IMR-90 (cell line): ENCODE data around the gene AKNA. TPM values are rescaled to one million over a fixed set of nuclear protein-coding genes. Genes with fewer than 3 reads are reported as not detected.

Experiments used
- ATAC-seq: fragments of 200-7000 bp; cut with Tn5 transposase; 2 replicates; pipeline ENCODE4 v1.9.1; 2020; ENCODE audit warnings: low read depth, mild to moderate bottlenecking, moderate library complexity
- BruUV-seq: library from RNA; stranded (reverse); fragments of 400-500 nt; replicated peaks from 2 replicates; lab custom pipeline; 2021; lab: Mats Ljungman, UMichigan
- CTCF ChIA-PET: fragments of 300-600 bp; formaldehyde crosslinking; extraction: SDS; loops from one replicate; lab custom pipeline; 2021; ENCODE audit warnings: antibody characterized with exemption; lab: Yijun Ruan, JAX
- POLR2A ChIA-PET: fragments of 300-600 bp; sonication (Branson Sonifier 250); formaldehyde crosslinking; loops from one replicate; lab custom pipeline; 2022; ENCODE audit warnings: antibody characterized with exemption; ENCODE audit not compliant: unreplicated experiment; lab: Charles Lee
- DNase-seq: peaks from one replicate; pipeline ENCODE4 v3.0.0; 2013
- H2AFZ ChIP-seq: replicated peaks from 2 replicates; pipeline ENCODE3; 2013; ENCODE audit warnings: low read length, mild to moderate bottlenecking; ENCODE audit not compliant: poor library complexity
- H2AK5ac ChIP-seq: 2 replicates; pipeline ENCODE4 v1.6.1; 2013; ENCODE audit warnings: low read depth, low read length, inconsistent platforms
- H2AK9ac ChIP-seq: replicated peaks from 2 replicates; pipeline ENCODE3; 2013; ENCODE audit warnings: mild to moderate bottlenecking, low read depth, low read length, moderate library complexity; ENCODE audit not compliant: poor library complexity
- H2BK120ac ChIP-seq: 2 replicates; pipeline ENCODE4 v1.6.1; 2013; ENCODE audit warnings: low read depth, low read length, inconsistent platforms
- H2BK15ac ChIP-seq: 3 replicates; pipeline ENCODE4 v1.6.1; 2013; ENCODE audit warnings: low read depth, low read length, inconsistent platforms
- H2BK20ac ChIP-seq: 2 replicates; pipeline ENCODE4 v1.6.1; 2013; ENCODE audit warnings: low read depth, mild to moderate bottlenecking, inconsistent platforms, low read length, moderate library complexity
- H2BK5ac ChIP-seq: 2 replicates; pipeline ENCODE4 v1.6.1; 2013; ENCODE audit warnings: mild to moderate bottlenecking, low read depth, low read length, inconsistent platforms; ENCODE audit not compliant: poor library complexity, severe bottlenecking
- H3K14ac ChIP-seq: replicated peaks from 2 replicates; pipeline ENCODE4 v1.6.1; 2013; ENCODE audit warnings: low read depth, low read length, inconsistent platforms
- H3K18ac ChIP-seq: 2 replicates; pipeline ENCODE4 v1.6.1; 2013; ENCODE audit warnings: low read depth, low read length, control low read depth
- H3K23ac ChIP-seq: 2 replicates; pipeline ENCODE4 v1.6.1; 2013; ENCODE audit warnings: low read depth, low read length, inconsistent platforms
- H3K27ac ChIP-seq: 2 replicates; pipeline ENCODE4 v1.5.1; 2013; ENCODE audit warnings: mild to moderate bottlenecking, control low read depth, low read length; ENCODE audit not compliant: insufficient read depth
- H3K27me3 ChIP-seq: 2 replicates; pipeline ENCODE4 v1.6.1; 2013; ENCODE audit warnings: low read length; ENCODE audit not compliant: control insufficient read depth, insufficient read depth
- H3K36me3 ChIP-seq: 2 replicates; pipeline ENCODE4 v1.6.1; 2013; ENCODE audit warnings: low read length, mixed read lengths; ENCODE audit not compliant: control insufficient read depth, insufficient read depth
- H3K4ac ChIP-seq: 2 replicates; pipeline ENCODE4 v1.6.1; 2013; ENCODE audit warnings: low read depth, low read length, inconsistent platforms
- H3K4me1 ChIP-seq: 2 replicates; pipeline ENCODE4 v1.6.1; 2013; ENCODE audit warnings: low read length, mixed read lengths; ENCODE audit not compliant: control insufficient read depth, insufficient read depth
- H3K4me2 ChIP-seq: 2 replicates; pipeline ENCODE4 v1.6.1; 2013; ENCODE audit warnings: low read depth, mild to moderate bottlenecking, control low read depth, low read length, moderate library complexity
- H3K4me3 ChIP-seq: 2 replicates; pipeline ENCODE4 v1.5.1; 2013; ENCODE audit warnings: low read depth, mild to moderate bottlenecking, control low read depth, low read length, moderate library complexity; ENCODE audit not compliant: insufficient read depth
- H3K56ac ChIP-seq: 2 replicates; pipeline ENCODE4 v1.6.1; 2013; ENCODE audit warnings: low read length, inconsistent platforms; ENCODE audit not compliant: insufficient read depth; ENCODE audit errors: extremely low read depth
- H3K79me1 ChIP-seq, 2 experiments: 2 replicates each; pipeline ENCODE4 v1.6.1; 2013; ENCODE audit warnings: low read length in 2 of 2, inconsistent platforms in 1 of 2, low read depth in 1 of 2
- H3K9ac ChIP-seq: 2 replicates; pipeline ENCODE4 v1.6.1; 2013; ENCODE audit warnings: low read depth, low read length, control low read depth
- H3K9me1 ChIP-seq: 2 replicates; pipeline ENCODE4 v1.6.1; 2013; ENCODE audit warnings: low read length, inconsistent platforms; ENCODE audit not compliant: insufficient read depth
- H3K9me3 ChIP-seq: 2 replicates; pipeline ENCODE4 v1.6.1; 2013; ENCODE audit warnings: low read length; ENCODE audit not compliant: control insufficient read depth, insufficient read depth
- H4K20me1 ChIP-seq: 2 replicates; pipeline ENCODE4 v1.6.1; 2013; ENCODE audit warnings: low read length, inconsistent platforms; ENCODE audit not compliant: insufficient read depth
- H4K5ac ChIP-seq: 2 replicates; pipeline ENCODE4 v1.6.1; 2013; ENCODE audit warnings: mild to moderate bottlenecking, low read depth, low read length, control low read depth
- H4K8ac ChIP-seq, 2 experiments: 2 replicates each; pipeline ENCODE4 v1.6.1; 2013; ENCODE audit warnings: low read depth in 2 of 2, low read length in 2 of 2, control low read depth in 1 of 2, inconsistent platforms in 1 of 2
- H4K91ac ChIP-seq: 2 replicates; pipeline ENCODE4 v1.6.1; 2013; ENCODE audit warnings: low read depth, low read length, inconsistent platforms; ENCODE audit not compliant: insufficient read depth
- CEBPB ChIP-seq: IDR thresholded peaks from 2 replicates; pipeline ENCODE4 v1.6.1; 2012; ENCODE audit warnings: low read depth, low read length, improper control_type of control experiment
- ELK1 ChIP-seq: fragments of 150-350 bp; IDR thresholded peaks from 2 replicates; pipeline ENCODE4 v1.6.1; 2016; ENCODE audit warnings: low read depth, mild to moderate bottlenecking, low read length, moderate library complexity, borderline replicate concordance
- POLR2A ChIP-seq: IDR thresholded peaks from 2 replicates; pipeline ENCODE4 v1.6.1; 2012; ENCODE audit warnings: mild to moderate bottlenecking, low read depth, low read length
- SMC3 ChIP-seq: fragments of 150-350 bp; IDR thresholded peaks from 2 replicates; pipeline ENCODE4 v1.6.1; 2016; ENCODE audit warnings: low read depth, mild to moderate bottlenecking, antibody characterized with exemption, low read length, moderate library complexity
- WGBS, 2 experiments: methylation state at CpG; one replicate each; pipeline versions ENCODE4 v1.1.5 to v1.1.7; 2013; ENCODE audit warnings: missing lambda C conversion rate in 2 of 2; ENCODE audit not compliant: insufficient read length in 1 of 2; ENCODE audit errors: extremely low coverage in 2 of 2; 5-methylcytosine and 5-hydroxymethylcytosine counted together
- dilution Hi-C: fragments of 300-500 bp; cut with HindIII; formaldehyde crosslinking; loops from one replicate; pipeline ENCODE4 v1.14.3; 2018; ENCODE audit warnings: low sequenced_read_pairs; ENCODE audit not compliant: unreplicated experiment
- in situ Hi-C: fragments of 300-500 bp; cut with MboI; formaldehyde crosslinking; loops from 3 replicates; pipeline ENCODE4 v1.14.3; 2019; ENCODE audit warnings: low sequenced_read_pairs, inconsistent platforms, mixed read lengths
- intact Hi-C: fragments of 100-400 bp; cut with micrococcal nuclease; formaldehyde crosslinking; loops from 2 replicates; pipeline ENCODE4 v1.10.0; 2022
- polyA plus RNA-seq, 3 experiments: library from polyadenylated mRNA; depleted of rRNA; stranded (reverse); fragments of >200 nt; gene quantifications; 2 replicates each; pipeline ENCODE4 v1.2.3, GENCODE V29; 2012; ENCODE audit warnings: low replicate concordance in 1 of 3
- total RNA-seq: library from RNA; depleted of rRNA; stranded (reverse); fragments of >200 nt; gene quantifications from 2 replicates; pipeline ENCODE4 v1.2.3, GENCODE V29; 2012

The AKNA gene
- total and polyA plus RNA-seq, 2 of the 4 experiments (the other 2 are of a cell fraction): 2.7 to 7.3 TPM

- DNase-seq: no peak
- H3K9me3 ChIP-seq: no peaks in the 10 kb centered on the region
- dilution Hi-C loops: no loop called here
- H3K36me3 ChIP-seq: peaks cover 15% of the 10 kb centered on the region
- H3K23ac ChIP-seq: no peak overlapping the region
- in situ Hi-C loops: no loop called here
- H2BK5ac ChIP-seq: no peak overlapping the region
- no peak overlapping the region for H3K27ac ChIP-seq
- H2AK5ac ChIP-seq: no peak overlapping the region
- no peak overlapping the region for H4K5ac ChIP-seq
- no peak overlapping the region for H2BK120ac ChIP-seq
- POLR2A ChIA-PET: no interaction called here
- no peak overlapping the region for H4K91ac ChIP-seq
- no peak overlapping the region for H4K8ac ChIP-seq
- H2BK15ac ChIP-seq: no peak overlapping the region
- CTCF ChIA-PET: no interaction called here
- H2AFZ ChIP-seq: no peak overlapping the region
- H3K27me3 ChIP-seq: no peaks in the 10 kb centered on the region
- intact Hi-C loops: no loop called here
- no peak overlapping the region for H2BK20ac ChIP-seq
- no peak overlapping the region for H3K14ac ChIP-seq
- H3K4me3 ChIP-seq: no peak overlapping the region
- BruUV-seq: no TSS peak
- peaks cover 5% of the 10 kb centered on the region; the same call in 1 of the 2 replicates for H3K4me1 ChIP-seq
- 0 out of 2 replicates have a peak, but pooled peaks cover 4% of the 10 kb centered on the region for H3K9me1 ChIP-seq
- no peak overlapping the region for H3K4ac ChIP-seq
- no peak for ATAC-seq
- no peak for TF ChIP-seq CEBPB
- no peak for TF ChIP-seq ELK1
- TF ChIP-seq POLR2A: no peak
- no peak for TF ChIP-seq SMC3
- H3K79me1 ChIP-seq: no peaks in the 10 kb centered on the region
- no peak overlapping the region for H3K9ac ChIP-seq
- WGBS, 2 experiments: 100% methylated on average over 1 of the region's 13 CpGs; no CpG with 5 or more reads in 1 of the 2 experiments
- no peak overlapping the region for H3K18ac ChIP-seq
- H3K4me2 ChIP-seq: no peak overlapping the region
- no peak overlapping the region for H3K56ac ChIP-seq
- H4K20me1 ChIP-seq: no peaks in the 10 kb centered on the region
- no peak overlapping the region for H2AK9ac ChIP-seq
Observed at GRCh38 chr9:114308361-114308950, 79.3 kb downstream of the AKNA start.
